Hepatocyte (in vitro differentiated cells): ENCODE data around the gene TYSND1.

Experiments
- CTCF ChIP-seq: fragments of 200-600 bp; sonication (generic); IDR thresholded peaks from 2 replicates; pipeline ENCODE4 v1.5.1; 2016; ENCODE audit warnings: antibody characterized with exemption, mild to moderate bottlenecking; ENCODE audit not compliant: poor library complexity
- EZH2 ChIP-seq: fragments of 200-600 bp; sonication (generic); IDR thresholded peaks from 2 replicates; pipeline ENCODE4 v1.6.1; 2016; ENCODE audit warnings: antibody characterized with exemption, mild to moderate bottlenecking, borderline replicate concordance

GRCh38 chr10:70158113-70158512, 11.6 kb upstream of the TYSND1 start:
- TF ChIP-seq CTCF (no peak), EZH2 (no peak)
